HG03097 (cell line): ENCODE measurements around the gene CRKL.
"Not testable (repeated sequence)": the region's sequence is repeated elsewhere in the genome, so short reads cannot be mapped to it uniquely, and the experiment has no call there.

Experiments
- ATAC-seq: cut with Tn5 transposase; IDR thresholded peaks from one replicate; pipeline ENCODE4 v1.9.1; 2021; ENCODE audit not compliant: unreplicated experiment, low FRiP score

Gene CRKL

GRCh38 chr22:20930435-20930834 lies 13.2 kb downstream of the CRKL start:
- not testable (repeated sequence) for ATAC-seq

- ATAC-seq = no peak
These were observed 14.0 kb downstream of the CRKL start for GRCh38 chr22:20931126-20931654.

- no peak for ATAC-seq
These were observed 16.7 kb downstream of the CRKL start for GRCh38 chr22:20933910-20934309.

GRCh38 chr22:20935049-20935448 lies 17.8 kb downstream of the CRKL start:
- not testable (repeated sequence) for ATAC-seq

- not testable (repeated sequence) for ATAC-seq
These were observed 18.8 kb downstream of the CRKL start for GRCh38 chr22:20935780-20936539.

DNA sequence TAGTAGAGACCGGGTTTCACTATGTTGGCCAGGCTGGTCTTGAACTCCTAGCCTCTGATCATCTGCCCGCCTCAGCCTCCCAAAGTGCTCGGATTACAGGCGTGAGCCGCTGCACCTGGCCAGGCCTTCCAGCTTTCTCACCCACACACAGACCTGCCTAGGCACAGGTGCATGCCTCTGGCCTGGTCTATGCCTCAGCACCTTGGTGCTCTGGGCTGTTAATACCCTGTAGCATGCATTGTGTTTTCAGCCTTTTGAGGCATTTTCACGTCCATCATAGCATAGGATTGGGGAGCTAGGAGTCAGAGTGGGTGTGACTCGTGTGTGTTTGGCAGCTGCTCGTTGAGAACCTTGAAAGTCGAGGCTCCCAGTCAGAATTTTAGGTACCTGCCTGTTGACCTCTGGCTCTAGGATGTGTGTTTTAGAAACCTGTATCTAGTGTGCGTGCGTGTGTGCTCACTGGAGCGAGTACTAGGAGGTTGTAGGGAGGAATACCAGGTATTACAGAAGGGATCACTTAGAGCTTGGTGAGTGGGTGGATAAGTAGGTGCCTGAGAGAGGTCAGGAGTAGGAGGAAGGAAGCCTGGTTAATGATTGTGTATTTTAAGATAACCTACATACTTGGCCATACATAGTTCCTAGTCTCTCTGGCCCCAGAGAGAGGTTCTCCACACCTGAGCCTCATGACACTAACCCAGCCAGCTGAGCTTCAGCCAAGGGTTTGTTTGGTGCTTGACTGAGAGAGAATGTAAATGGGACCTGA lies 20.0 kb downstream of the CRKL start:
- ATAC-seq = no peak

DNA sequence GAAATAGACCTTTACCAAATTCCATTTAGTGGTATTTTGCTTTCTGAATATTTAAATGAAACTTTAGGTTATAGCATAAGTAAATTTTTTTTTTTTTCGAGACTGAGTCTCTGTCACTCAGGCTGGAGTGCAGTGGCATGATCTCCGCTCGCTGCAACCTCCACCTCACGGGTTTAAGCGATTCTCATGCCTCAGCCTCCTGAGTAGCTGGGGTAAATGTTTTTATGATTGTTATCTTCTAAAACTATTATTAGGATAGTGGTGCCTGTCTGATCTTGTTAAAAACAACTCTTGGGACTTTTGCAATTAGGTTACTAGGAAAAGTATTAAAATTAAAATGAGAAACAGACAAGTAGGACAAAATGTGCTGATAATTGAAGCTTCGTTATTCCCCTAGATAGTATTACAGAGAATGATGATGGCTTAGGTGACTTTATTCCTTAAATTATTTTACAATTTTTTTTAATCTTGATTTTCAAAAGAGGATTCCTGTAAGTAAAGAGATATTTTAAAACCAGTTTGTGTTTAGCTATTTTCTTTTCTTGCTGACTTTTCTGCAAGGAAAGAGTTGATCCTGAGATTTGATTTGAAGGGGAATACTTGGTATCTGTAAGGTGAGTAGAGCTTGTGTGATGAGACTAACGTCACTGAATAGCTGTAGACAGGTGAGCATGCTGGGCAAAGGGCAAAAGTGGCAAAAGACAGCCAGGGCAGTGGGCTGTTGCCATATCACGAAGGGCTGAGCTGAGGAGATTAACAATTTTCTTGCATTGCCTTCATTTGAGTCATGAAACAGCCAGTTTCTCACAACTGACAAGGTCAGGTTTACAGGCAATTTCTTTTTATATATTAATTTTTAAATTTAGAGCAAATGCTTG lies 20.8 kb downstream of the CRKL start:
- no peak for ATAC-seq

DNA sequence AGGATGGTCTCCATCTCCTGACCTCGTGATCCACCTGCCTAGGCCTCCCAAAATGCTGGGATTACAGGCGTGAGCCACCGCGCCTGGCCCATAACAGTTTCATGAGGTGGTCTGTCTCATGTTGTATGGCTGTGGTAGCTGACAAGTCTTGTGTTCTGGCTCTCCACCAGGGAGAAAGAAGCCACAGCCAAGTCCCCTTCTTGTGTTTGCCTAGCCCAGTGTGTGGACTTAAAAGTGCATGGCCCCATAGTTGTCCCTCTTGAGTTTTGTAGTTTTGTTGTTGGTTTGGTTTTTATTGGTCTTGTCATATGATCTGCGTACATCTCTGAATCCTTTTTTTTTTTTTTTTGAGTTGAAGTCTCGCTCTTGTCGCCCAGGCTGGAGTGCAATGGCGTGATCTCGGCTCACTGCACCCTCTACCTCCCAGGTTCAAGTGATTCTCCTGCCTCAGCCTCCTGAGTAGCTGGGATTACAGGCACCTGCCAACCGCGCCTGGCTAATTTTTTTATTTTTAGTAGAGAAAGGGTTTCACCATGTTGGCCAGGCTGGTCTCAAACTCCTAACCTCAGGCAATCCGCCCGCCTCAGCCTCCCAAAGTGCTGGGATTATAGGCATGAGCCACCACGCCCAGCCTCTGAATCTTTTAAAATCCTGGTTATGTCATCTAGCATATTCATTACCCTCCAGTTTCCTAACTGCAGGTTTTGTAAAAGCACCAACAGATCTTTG lies 22.4 kb downstream of the CRKL start:
- ATAC-seq = not testable (repeated sequence)

GRCh38 chr22:20940186-20940651 lies 23.0 kb downstream of the CRKL start:
- ATAC-seq = no peak

DNA sequence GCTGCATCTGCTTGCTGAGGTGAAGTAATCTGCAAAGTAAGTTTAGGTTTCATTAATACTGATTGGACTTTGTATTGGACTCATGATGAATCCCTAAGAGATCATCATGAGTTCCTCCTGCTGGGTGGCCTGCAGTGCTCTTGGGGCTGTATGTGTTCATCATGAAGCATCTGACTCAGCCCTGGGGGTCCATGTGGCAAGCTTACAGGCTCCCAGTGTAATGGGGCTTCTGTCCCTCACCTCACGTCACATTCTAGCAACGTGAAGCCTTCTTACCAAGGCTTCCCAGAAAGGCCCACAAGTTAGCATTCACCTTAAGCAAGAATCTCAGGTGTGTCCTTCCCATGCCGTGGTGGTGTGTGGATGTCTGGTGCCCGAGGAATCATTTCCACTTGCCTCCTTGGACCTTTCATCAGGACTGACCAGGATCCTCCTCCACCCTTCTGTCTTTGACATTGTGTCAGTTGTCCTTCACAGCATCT lies 23.7 kb downstream of the CRKL start:
- no peak for ATAC-seq

GRCh38 chr22:20942203-20942902 lies 25.1 kb downstream of the CRKL start:
- not testable (repeated sequence) for ATAC-seq

DNA sequence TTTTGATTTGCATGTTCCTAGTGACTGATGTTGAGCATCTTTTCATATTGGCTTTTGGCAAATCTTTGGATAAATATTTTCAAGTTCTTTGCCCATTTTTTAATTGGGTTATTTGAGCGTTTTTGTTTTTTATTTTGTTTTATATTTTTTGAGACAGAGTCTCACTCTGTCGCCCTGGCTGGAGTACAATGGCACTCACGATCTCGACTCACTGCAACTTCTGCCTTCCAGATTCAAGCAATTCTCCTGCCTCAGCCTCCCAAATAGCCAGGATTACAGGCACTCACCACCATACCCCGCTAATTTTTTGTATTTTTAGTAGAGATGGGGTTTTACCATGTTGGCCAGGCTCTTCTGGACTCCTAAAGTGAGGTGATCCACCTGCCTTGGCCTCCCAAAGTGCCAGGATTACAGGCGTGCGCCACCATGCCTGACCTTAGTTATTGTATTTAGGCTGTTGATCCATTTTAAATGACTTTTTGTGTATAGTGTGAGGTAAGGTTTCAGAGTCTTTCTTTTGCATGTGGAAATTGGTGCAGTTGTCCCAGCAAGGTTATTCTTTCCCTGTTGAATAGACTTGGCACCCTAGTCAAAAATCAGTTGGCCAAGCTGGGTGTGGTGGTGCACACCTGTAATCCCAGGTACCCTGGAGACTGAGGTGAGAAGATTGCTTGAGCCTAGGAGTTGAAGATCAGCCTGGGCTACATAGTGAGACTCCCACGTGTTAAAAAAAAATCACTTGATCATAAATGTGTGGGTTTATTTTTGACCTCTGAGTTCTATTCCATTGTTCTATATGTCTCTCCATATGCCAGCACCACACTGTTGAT lies 26.1 kb downstream of the CRKL start:
- no peak for ATAC-seq

DNA sequence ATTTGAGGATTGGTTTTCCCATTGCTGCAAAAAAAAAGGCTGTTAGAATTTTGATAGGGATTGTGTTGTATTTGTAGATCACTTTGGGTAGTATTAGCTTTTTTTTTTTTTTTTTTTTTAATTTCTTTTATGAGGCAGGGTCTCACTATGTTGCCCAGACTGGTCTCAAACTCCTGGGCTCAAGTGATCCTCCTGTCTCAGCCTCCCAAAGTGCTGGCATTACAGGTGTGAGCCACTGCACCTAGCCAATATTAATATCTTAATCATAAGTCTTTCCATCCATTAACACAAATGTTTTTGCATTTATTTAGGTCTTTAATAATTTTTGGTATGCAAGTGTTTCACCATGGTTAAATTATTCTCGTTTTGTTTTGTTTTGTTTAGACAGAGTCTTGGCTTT lies 26.8 kb downstream of the CRKL start:
- no peak for ATAC-seq

GRCh38 chr22:20945578-20945934 lies 28.3 kb downstream of the CRKL start:
- no peak for ATAC-seq

DNA sequence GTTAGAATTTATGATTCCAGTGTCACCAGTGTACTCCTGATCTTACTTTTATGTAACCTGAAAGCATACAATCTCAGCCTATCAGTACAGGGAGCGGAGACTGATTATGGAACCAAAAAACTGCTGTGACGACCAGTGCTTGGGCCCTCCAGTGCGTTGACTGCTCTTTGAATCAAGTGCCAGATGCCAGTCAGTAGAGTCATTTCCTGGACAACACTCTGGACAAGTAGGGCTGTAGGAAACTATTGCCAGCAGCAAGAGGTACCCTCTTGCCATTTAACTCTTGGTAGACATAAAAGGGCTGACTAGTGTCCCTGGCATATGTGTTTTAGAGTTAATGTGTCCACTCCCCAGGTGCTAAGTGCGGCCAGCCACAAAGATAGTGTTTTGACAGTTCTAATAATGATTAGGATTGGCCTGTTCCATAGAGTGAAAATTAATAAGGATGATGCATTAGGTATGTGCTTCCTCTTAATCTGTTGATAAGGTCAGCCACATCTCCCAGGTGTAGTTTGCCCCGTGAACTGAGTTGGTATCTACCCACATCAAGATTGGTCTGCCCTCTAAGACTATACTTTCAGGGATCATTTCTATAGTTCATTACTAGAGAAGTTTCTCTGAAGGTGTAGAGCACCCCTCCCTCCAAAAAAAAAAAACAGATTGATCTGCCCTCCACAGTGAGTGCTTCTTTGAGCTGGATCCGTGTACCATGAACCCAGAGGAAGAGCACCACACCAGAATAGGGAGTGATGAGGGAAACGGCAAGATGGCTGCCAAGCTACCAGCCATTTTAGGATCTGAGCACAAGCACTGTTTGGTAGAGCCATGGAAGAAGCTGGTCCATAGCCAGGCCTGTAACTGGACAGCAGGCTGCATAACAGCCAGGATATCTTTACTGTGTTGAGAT lies 29.1 kb downstream of the CRKL start:
- no peak for ATAC-seq

DNA sequence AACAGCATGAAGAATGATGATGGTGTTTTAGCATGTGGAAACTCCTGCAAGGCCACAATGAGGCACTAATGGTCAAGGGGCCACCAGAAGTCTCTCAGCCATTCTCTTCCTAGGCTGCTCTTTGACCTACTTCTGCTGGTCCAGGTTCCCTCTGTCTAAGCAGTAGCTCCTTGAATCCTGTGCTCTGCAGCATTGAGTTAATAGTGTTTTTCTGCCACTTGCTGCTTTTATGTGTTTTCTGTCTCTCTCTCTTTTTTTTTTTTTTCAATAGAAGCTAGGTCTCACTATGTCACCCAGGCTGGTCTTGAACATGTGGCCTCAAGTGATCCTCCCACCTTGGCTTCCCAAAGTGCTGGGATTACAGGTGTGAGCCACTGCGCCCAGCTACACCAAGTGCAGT lies 29.8 kb downstream of the CRKL start:
- no peak for ATAC-seq

GRCh38 chr22:20948450-20948849 lies 31.2 kb downstream of the CRKL start:
- ATAC-seq = no peak
